Limb (tissue), 2 donors: ENCODE results near the gene SH2D3C.

Source experiments
- DNase-seq, 2 donors: peaks; one replicate each; pipeline ENCODE4 v3.0.0-alpha.2; 2016; ENCODE audit errors: extremely low spot score in 2 of 2

SH2D3C gene

GRCh38 chr9:127720865-127721227, 57.6 kb downstream of the SH2D3C start:
- no peak for DNase-seq

DNA sequence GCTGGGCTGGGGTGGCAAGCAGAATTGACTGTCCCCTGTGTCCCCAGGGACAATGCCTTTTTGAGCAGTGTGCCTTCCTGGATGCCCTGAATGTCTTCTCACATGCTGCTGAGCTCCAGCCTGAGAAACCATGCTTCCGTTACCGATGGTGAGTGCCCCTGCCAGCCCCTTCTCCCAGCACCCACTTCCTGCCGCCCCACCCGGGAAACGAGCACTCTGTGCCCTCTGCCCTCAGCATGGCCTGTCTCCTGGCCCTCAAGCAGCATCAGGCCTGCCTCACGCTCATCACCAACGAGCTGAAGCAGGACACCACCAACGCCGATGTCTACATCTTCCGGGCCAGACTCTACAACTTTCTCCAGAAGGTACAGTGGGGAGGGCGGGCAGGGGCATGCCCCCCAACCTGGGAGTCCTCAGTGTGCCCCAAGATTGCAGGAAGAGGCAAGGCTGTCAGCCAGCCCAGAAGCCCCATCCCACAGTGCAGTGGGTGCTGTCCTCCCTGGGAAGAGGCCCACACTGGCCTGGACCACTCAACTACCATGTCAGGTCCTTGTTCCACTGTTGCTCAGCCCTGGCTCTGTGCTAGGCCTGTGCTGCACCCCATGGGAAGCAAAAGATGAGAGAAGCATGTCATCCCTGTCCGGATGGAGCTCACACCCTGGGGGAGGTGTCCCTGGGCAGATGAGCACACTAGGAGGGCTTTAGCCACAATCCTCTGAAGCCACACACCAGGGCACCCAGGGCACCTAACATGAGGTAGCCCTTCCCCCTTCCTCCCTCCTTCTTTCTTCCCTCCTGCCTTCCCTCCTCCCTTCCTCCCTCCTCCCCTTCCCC, 58.2 kb downstream of the SH2D3C start:
- DNase-seq: no peak

DNA sequence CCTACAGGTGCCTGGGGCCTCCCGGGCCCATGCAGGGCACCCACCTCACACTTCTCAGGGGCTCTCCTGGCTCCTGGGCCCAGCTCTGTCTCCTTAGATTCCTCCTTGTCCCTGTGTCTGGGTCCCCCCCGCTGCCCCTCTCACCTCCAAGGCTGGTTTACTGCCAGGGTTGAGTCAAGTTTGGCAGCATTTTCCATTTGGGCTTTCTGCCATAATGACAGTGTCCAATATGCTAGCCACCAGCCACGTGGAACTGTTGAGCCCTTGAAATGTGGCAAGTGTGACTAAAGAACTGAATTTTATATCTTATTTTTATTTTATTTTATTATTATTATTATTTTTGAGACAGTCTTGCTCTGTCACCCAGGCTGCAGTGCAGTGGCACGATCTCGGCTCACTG, 60.7 kb downstream of the SH2D3C start:
- DNase-seq: no peak

DNA sequence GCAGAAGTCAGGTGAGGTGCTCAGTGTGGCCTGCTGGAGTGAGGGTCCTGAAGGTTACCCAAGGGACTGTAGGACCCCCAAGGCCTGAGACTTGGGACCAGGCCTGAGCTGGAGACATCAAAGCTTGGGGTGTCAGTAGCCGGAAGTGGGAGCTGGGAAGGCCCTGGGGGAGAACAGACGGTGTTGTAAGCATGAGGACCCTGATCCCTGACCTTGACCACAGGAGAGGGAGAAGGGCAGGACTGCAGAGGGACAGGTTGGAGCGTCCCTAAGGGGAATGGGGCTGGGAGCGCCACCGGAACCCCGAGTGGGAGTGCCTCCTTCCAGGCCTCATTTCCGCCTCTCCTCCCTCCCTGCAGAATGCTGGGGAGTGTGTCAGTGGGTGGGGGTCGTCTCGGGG, 62.1 kb downstream of the SH2D3C start:
- no peak for DNase-seq

DNA sequence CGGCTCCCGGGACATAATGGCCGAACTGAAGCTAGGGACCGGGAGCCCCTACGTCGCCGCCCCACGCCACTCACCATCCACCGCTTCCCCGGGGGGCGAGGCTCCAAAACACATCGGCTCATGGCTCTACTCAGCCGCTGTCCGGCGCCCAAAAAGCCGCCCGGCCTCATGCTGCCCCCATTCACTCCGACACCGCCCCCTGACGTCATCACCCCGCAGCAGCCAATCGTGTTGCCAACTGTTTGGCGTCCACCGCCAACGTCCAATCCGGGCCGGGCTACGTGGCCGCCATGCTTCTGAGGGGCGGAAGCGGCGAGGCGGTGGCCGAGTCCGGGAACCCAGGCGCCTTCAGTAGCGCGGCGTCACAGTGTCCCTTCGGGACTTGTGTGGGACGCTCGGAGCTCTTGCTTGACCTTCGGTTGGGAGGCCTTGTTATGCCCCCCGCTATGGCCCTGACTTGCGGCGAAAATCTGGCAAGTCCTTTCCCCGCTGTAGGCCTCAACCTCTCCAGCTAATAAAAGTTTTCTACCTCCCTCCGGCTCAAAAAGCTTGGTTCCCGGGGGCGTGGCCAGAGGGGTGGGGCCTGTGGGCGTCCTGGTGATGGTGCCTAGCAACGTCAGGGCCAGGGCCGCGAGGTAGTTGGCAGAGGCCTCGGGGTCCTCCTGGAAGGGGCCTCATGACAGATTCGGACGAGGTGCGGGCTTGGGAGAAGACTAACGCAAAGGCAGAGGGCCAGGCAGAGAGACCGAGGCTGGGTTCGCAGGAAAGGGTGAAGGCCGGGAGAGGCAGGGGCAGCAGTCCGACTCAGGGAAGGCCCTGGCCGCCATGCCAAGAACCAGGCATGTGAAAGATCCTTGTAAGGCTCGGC, 62.8 kb downstream of the SH2D3C start, which contains the start of the genes PTRH1 and TTC16:
Gene PTRH1 (minus strand): TSS at position 194 of the 868 bp plus-strand sequence. CDS start 24 bp downstream, at position 170.
Gene TTC16 (plus strand): TSS at position 610 of the 868 bp plus-strand sequence. CDS start 67 bp downstream, at position 677.
- peak; percentile 96 to 98 for DNase-seq

DNA sequence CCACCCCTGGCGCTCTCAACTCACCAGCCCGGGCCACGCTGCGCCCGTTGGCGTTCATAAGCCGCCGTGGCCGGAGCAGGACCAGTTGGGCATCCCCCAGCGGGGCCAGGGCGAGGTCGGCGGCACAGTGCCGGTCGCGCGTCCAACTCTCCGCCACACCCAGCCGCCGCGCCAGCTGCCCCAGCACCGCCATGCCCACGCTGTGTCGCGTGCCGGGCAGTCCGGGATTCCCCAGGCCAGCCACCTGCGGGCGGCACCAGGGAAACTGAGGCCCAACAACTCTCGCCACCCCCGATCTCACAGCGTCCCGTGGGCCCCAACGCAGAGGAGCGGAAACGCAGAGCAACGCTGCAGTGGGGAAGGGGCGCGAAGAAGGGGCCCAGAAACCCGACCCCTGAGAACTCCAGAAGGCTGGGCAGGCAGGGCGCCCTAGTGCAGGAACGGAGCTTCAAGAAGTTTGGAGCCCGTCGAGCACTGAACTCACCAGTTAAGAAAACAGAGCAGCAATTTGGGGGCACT, 63.5 kb downstream of the SH2D3C start:
- no peak for DNase-seq

DNA sequence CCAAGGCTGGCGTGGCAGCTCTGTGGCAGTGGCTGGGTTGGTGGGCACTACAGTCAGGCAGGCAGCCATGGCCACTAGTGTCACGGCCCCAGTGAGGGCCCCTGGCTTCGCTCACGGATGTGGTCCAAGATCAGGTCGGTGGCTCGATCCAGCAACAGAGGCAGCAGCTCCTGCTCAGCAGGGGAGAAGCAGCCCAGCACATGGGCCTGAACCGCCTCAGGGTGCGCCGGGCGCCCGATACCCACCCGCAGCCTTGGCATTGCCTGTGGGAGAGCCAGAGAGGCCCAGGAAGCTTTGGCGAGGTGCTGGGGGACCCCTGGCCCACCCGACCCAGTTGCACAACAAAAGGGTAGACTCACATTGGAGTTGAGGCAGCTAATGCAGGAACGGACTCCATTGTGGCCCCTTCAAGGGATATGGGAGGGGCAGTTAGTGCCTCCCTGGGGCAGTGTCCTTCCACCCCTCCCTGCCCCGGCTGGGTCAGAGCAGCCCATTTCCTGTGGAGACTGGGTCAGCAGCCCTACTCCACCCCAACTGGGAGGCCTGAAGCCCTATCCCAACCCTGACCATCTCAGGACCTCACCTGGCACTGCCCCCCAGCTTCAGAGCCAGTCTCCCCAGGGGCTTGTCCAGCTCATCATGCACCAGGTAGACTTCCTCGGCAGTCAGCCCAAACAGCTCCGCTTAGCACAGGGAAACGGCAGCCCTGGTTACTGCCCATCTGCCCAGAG, 64.3 kb downstream of the SH2D3C start:
- no peak for DNase-seq

- DNase-seq: no peak
Observed at GRCh38 chr9:127712867-127713266, 65.6 kb downstream of the SH2D3C start.

- DNase-seq: no peak
Observed at GRCh38 chr9:127712371-127712770, 66.1 kb downstream of the SH2D3C start.

- DNase-seq: no peak
Observed at GRCh38 chr9:127711831-127712274, 66.6 kb downstream of the SH2D3C start.

DNA sequence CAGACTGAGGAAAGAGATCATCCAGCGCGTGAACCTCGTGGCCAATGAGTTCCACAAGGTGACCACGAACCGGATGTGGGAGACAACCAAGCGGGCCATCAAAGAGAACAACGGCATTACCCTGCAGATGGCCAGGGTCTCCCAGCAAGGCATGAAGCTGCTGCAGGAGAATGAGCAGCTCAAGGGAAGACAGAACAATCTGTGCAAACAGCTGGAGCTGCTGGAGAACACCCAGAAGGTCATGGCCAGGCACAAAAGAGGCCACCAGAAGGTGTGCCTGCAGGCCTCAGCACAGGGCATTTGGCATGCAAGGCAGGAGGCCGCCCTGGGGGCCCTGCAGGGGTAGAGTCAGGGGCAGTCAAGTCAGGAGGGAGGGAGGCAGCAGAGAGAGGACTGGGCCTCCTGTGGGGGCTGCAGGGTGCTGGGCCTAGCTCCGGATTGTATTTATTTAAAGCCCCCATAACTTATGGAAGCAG, 67.2 kb downstream of the SH2D3C start:
- no peak for DNase-seq

GRCh38 chr9:127710204-127710783, 68.2 kb downstream of the SH2D3C start:
- no peak for DNase-seq

DNA sequence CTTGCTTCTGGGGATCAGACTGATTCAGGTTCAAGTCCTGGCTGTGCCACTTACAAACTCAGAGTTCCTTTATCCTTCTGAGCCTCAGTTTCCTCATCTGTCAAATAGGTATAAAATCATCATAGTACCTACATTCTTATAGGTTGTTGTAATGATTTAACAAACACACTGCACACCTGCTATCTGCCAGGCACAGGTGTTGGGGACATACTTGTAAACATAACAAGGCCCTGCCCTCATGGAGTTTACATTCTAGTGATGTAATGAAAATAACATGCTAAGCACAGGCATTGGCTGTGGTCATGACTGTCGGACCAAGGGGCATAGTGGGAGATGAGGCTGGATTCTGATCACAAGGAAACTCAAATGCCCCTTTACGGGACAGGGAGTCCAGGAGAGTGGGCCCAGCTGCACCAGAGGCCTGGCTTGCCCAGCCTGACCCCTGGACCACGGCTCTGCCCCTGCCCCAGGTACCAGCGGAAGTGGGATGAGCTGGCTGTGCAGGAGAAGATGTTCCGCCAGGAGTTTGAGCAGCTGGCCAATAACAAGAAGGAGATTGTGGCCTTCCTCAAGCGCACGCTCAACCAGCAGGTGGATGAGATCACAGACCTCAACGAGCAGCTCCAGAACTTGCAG, 69.4 kb downstream of the SH2D3C start:
- no peak for DNase-seq

DNA sequence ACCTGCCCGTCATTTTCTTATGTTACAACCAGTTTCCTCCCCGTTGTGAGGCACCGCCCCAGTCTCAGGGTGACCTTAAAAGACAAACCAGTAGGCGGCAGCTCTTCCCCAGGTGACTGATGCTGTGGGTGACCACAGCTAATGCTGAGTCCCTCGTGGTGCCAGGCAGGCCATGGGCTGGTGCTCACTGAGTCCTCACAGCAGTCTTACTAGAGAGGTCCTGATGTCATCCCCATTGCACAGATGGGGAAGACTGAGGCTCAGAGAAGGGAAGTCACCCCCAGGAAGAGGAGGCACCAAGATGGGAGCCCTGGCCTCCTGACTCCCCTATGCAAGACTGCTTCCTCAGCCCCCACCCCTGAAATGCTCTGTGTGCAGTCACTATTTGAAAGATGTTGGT, 70.7 kb downstream of the SH2D3C start:
- DNase-seq: no peak

DNA sequence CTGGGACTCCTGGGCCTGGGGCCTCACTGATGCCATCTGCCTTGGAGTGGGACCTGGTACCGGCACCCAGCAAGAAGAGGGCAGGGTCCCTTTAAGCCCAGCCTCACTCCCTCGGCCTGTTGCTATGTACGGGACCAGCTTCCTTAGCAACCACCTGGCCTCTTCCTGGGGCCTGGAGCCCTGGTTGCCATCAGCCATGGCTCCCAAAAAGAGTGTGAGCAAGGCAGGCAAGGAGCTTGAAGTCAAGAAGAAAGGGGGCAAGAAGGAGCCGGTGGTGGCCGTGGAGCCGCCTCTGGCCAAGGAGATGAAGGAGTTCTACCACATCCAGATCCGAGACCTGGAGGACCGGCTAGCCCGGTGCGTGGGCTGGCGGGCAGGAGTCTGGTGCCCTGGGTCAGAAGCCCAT, 71.6 kb downstream of the SH2D3C start, which contains the start of gene CFAP157:
Gene CFAP157 (plus strand): TSS at position 153 of the 406 bp plus-strand sequence. CDS start 44 bp downstream, at position 197.
- no peak for DNase-seq

GRCh38 chr9:127705577-127706379, 72.7 kb downstream of the SH2D3C start:
- DNase-seq: no peak

DNA sequence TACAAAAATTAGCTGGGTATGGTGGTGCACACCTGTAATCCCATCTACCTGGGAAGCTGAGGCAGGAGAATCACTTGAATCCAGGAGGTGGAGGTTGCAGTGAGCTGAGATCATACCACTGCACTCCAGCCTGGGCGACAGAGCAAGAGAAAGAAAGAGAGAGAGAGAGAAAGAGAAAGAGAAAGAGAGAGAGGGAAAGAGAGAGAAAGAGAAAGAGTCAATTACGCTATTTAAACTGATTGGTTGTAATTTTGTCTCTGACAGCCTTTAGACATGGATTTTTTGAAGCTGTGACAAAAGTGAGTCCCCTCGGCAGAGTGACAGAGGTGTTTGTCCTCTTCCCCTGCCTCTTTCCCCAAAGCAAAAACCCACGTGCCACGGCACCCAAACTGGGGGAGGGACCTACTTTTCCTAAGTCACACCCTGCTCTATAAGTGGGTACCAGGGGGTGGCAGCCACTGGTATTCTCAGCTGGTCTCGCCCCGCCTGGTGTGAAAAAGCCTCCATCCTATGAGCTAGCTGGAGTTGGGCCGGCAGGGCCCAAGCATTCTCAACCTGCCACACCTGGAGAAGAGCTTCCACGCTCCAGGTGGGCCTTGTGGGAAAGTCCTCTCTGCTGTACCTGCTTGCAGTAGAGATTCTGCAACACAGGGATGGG, 75.0 kb downstream of the SH2D3C start:
- no peak for DNase-seq

DNA sequence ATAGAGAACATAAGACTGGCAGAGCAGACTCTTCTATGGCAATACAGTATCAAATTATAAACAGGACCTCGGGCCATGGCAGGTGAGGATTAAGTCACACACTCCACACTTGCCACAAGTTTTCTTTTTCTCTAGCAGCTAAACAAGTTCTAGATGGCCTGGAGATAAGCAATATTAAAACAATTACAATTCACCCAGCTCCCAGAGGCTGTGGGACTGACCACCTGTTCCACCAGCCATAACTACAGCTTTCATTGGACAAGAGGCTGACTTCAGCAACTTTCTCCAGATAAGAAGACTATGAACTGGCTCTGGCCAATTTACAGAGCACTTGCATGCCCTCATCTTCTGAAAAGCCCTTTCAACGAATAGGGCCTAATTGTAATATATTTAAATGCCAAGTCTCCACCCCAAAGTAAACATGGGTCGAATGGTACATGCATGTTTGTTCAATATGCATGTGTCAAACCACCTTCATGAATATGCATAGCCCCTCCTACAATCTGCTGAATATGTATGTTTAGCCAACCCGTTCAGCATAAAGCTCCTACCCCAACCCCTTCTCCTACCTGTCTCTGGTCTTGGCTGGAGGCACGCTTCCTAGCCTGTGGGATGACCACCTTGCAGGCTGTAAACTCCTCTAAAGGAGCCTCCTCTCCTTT, 77.7 kb downstream of the SH2D3C start:
- no peak for DNase-seq
